ENCODE measurements around the gene CFDP1.
A peak's percentile ranks its signal among the peaks of the same experiment; 100 is the strongest.

Gene CFDP1

GRCh38 chr16:75319513-75320411, 113.5 kb downstream of the CFDP1 start:
- no peak for DNase-seq (ENCODE audit: low read depth in 2 of 2)

- DNase-seq (ENCODE audit: low read depth in 2 of 2): no peak
These were observed 114.6 kb downstream of the CFDP1 start for GRCh38 chr16:75318737-75319136.

GRCh38 chr16:75317532-75317931, 115.8 kb downstream of the CFDP1 start:
- DNase-seq (ENCODE audit: low read depth in 2 of 2): no peak

- DNase-seq (ENCODE audit: low read depth in 2 of 2): no peak
These were observed 116.2 kb downstream of the CFDP1 start for GRCh38 chr16:75317101-75317522.

- DNase-seq (ENCODE audit: low read depth in 2 of 2): no peak
These were observed 117.6 kb downstream of the CFDP1 start for GRCh38 chr16:75315539-75316306.

GRCh38 chr16:75312875-75313274, 120.4 kb downstream of the CFDP1 start:
- no peak for DNase-seq (ENCODE audit: low read depth in 2 of 2)

GRCh38 chr16:75311383-75311938, 121.8 kb downstream of the CFDP1 start:
- no peak for DNase-seq (ENCODE audit: low read depth in 2 of 2)

GRCh38 chr16:75310541-75310940, 122.8 kb downstream of the CFDP1 start:
- no peak for DNase-seq (ENCODE audit: low read depth in 2 of 2)

- DNase-seq (ENCODE audit: low read depth in 2 of 2): no peak
These were observed 123.3 kb downstream of the CFDP1 start for GRCh38 chr16:75309899-75310430.

GRCh38 chr16:75309156-75309555, 124.1 kb downstream of the CFDP1 start:
- no peak for DNase-seq (ENCODE audit: low read depth in 2 of 2)

- no peak for DNase-seq (ENCODE audit: low read depth in 2 of 2)
These were observed 125.3 kb downstream of the CFDP1 start for GRCh38 chr16:75308011-75308410.

GRCh38 chr16:75307506-75307905, 125.8 kb downstream of the CFDP1 start:
- no peak for DNase-seq (ENCODE audit: low read depth in 2 of 2)

- no peak for DNase-seq (ENCODE audit: low read depth in 2 of 2)
These were observed 127.1 kb downstream of the CFDP1 start for GRCh38 chr16:75306099-75306762.

GRCh38 chr16:75305364-75306098, 127.8 kb downstream of the CFDP1 start:
- peak; percentile 34 to 54 for DNase-seq (ENCODE audit: low read depth in 2 of 2)

GRCh38 chr16:75304521-75305363, 128.6 kb downstream of the CFDP1 start:
- DNase-seq (ENCODE audit: low read depth in 2 of 2): no peak

- DNase-seq (ENCODE audit: low read depth in 2 of 2): no peak
These were observed 131.5 kb downstream of the CFDP1 start for GRCh38 chr16:75301804-75302203.

GRCh38 chr16:75298267-75298666, 135.0 kb downstream of the CFDP1 start:
- no peak for DNase-seq (ENCODE audit: low read depth in 2 of 2)

GRCh38 chr16:75296606-75297005, 136.7 kb downstream of the CFDP1 start:
- DNase-seq (ENCODE audit: low read depth in 2 of 2): no peak

- DNase-seq (ENCODE audit: low read depth in 2 of 2): no peak
These were observed 138.4 kb downstream of the CFDP1 start for GRCh38 chr16:75294773-75295459.

All from stimulated activated CD8-positive, alpha-beta memory T cell treated with anti-CD3 and anti-CD28 coated beads, Interleukin-15, amount 100 ng/mL, for 48 hours (primary cell).